ENCODE measurements around the gene CERS6. TPM values are rescaled to one million over a fixed set of nuclear protein-coding genes. Genes with fewer than 3 reads are reported as not detected.

CERS6 gene
- total and polyA plus RNA-seq, 2 of the 8 experiments (the other 6 are each of a cell fraction or from before 2014, with no cell fraction given) = 6.8 to 28.2 TPM

DNA sequence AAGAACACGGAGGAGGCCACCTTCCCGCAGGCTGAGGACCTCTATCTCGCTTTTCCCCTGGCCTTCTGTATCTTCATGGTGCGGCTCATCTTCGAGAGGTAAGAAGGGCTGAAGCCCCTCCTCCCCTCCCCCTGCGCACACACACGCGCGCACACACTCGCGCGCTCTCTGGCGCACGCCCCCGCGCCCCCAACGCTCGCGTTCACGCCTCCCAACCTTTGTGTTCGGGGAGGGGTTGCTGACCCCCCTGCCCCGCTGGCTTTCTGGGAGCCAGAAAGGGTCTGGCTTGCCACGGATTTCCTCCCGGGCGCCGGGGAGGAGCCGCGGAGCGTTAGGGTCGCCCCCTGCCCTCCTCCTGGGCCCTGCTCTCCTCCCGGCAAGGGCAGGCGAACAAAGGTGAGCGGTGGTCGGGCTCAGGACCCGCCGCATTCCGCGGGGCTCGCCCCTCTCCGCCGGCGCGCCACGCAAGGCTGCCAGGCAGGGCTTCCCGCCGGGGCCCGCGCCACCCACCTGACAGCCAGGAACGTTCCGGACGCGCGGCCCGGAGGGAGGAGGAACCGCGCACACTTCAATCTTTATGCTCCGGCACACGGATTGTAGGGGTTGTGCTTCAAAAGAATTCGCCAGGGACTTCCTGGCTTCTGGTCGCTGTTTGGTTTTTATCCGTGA is 583 bp downstream of the CERS6 start (continued):
- TF ChIP-seq, protein P1, sequence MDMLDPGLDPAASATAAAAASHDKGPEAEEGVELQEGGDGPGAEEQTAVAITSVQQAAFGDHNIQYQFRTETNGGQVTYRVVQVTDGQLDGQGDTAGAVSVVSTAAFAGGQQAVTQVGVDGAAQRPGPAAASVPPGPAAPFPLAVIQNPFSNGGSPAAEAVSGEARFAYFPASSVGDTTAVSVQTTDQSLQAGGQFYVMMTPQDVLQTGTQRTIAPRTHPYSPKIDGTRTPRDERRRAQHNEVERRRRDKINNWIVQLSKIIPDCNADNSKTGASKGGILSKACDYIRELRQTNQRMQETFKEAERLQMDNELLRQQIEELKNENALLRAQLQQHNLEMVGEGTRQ (IDR thresholded peaks at IDR 0.05; ENCODE audit: low read length) = no peak
- no peak for TF ChIP-seq TCF12 (IDR thresholded peaks at IDR 0.05; ENCODE audit: low read depth, low read length)
- TF ChIP-seq JUND (IDR thresholded peaks at IDR 0.05; ENCODE audit: low read length) = no peak
- no peak; the same call in 1 of the 2 replicates for TF ChIP-seq SUZ12 (IDR thresholded peaks at IDR 0.05; ENCODE audit: low read length)
- TF ChIP-seq KDM5A (IDR thresholded peaks at IDR 0.05; ENCODE audit: low read length) = no peak
- no peak for TF ChIP-seq BACH1 (IDR thresholded peaks at IDR 0.05; ENCODE audit: low read length)
- TF ChIP-seq YY1 (IDR thresholded peaks at IDR 0.05; ENCODE audit: low read depth, low read length) = 0 out of 2 replicates have a peak, but pooled peaks have one; percentile 1
- no peak for TF ChIP-seq CHD2 (IDR thresholded peaks at IDR 0.05; ENCODE audit: low read length)
- TF ChIP-seq CTBP2 (IDR thresholded peaks at IDR 0.05; ENCODE audit: borderline replicate concordance, insufficient read depth, insufficient read length, low read length) = no peak
- TF ChIP-seq PHF8 (conservative IDR thresholded peaks at IDR 0.05; ENCODE audit: low read depth, low read length) = no peak
- TF ChIP-seq GTF2F1 (IDR thresholded peaks at IDR 0.05; ENCODE audit: borderline replicate concordance, low read depth, low read length) = no peak
- TF ChIP-seq CHD1 (IDR thresholded peaks at IDR 0.05; ENCODE audit: low read depth, low read length) = no peak
- TF ChIP-seq HDAC6 (IDR thresholded peaks at IDR 0.05; ENCODE audit: low read depth, low read length) = no peak
- no peak for TF ChIP-seq BCL11A (IDR thresholded peaks at IDR 0.05; ENCODE audit: low read depth in 2 of 2, low read length in 2 of 2)
- no peak for TF ChIP-seq RFX5 (IDR thresholded peaks at IDR 0.05; ENCODE audit: borderline replicate concordance, low read depth, low read length)
- no peak for TF ChIP-seq SP1 (IDR thresholded peaks at IDR 0.05; ENCODE audit: low read depth, low read length)
- TF ChIP-seq HDAC2 (IDR thresholded peaks at IDR 0.05; ENCODE audit: borderline replicate concordance in 1 of 2, low read depth in 2 of 2, low read length in 2 of 2) = 0 out of 4 replicates have a peak, but pooled peaks of 1 of the 2 experiments have one; percentile 68
- TF ChIP-seq NANOG (IDR thresholded peaks at IDR 0.05; ENCODE audit: insufficient read depth, low read depth, low read length, poor library complexity, severe bottlenecking) = no peak
- no peak for TF ChIP-seq BRCA1 (IDR thresholded peaks at IDR 0.05; ENCODE audit: low read depth, low read length)
- no peak; the same call in 1 of the 2 replicates for TF ChIP-seq EGR1 (IDR thresholded peaks at IDR 0.05; ENCODE audit: borderline replicate concordance, low read depth, low read length)
- no peak for TF ChIP-seq SAP30 (IDR thresholded peaks at IDR 0.05; ENCODE audit: insufficient read depth, insufficient replicate concordance, low read length)
- no peak for TF ChIP-seq SIX5 (IDR thresholded peaks at IDR 0.05; ENCODE audit: low read depth, low read length)
- no peak for TF ChIP-seq MAFK (IDR thresholded peaks at IDR 0.05; ENCODE audit: low read depth, low read length)
- TF ChIP-seq SP4 (IDR thresholded peaks at IDR 0.05; ENCODE audit: low read length) = no peak
